SJCRH30 (cell line): ENCODE measurements around the gene SKAP1. TPM values are rescaled to one million over a fixed set of nuclear protein-coding genes. Genes with fewer than 3 reads are reported as not detected.

Experiments
- DNase-seq, 2 experiments: peaks; one replicate each; pipeline ENCODE4 v3.0.0-alpha.2; 2015 to 2020
- H3K27ac ChIP-seq: fragments of 250-450 bp; sonication (Bioruptor Pico); 2 replicates; pipeline ENCODE4 v1.5.1; 2020; ENCODE audit warnings: mild to moderate bottlenecking, moderate library complexity
- H3K27me3 ChIP-seq: fragments of 250-450 bp; sonication (Bioruptor Pico); 2 replicates; pipeline ENCODE4 v1.5.1; 2020; ENCODE audit warnings: mild to moderate bottlenecking, moderate library complexity
- H3K36me3 ChIP-seq: fragments of 250-450 bp; sonication (Bioruptor Pico); 2 replicates; pipeline ENCODE4 v1.5.1; 2020; ENCODE audit warnings: mild to moderate bottlenecking, moderate library complexity
- H3K4me1 ChIP-seq: fragments of 250-450 bp; sonication (Bioruptor Pico); 2 replicates; pipeline ENCODE4 v1.5.1; 2020; ENCODE audit warnings: mild to moderate bottlenecking, moderate library complexity
- H3K4me3 ChIP-seq: fragments of 250-450 bp; sonication (Bioruptor Pico); 2 replicates; pipeline ENCODE4 v1.5.1; 2020; ENCODE audit warnings: mild to moderate bottlenecking, moderate library complexity
- H3K9me3 ChIP-seq: fragments of 250-450 bp; sonication (Bioruptor Pico); replicated peaks from 2 replicates; pipeline ENCODE4 v1.5.1; 2020; ENCODE audit warnings: mild to moderate bottlenecking, moderate library complexity
- total RNA-seq: library from RNA; depleted of rRNA; stranded (reverse); fragments of >200 nt; shearing (Covaris generic); gene quantifications from 2 replicates; pipeline ENCODE4 v1.2.3, GENCODE V29; 2014; rRNA removed

The SKAP1 gene
- not detected in 2 replicates for total RNA-seq

GRCh38 chr17:48429638-48430586 lies at the start of gene SKAP1:
TSS of gene SKAP1 (minus strand) at chr17:48430214.
- Histone ChIP-seq H3K27me3 (peaks cover 36% of the 10 kb centered on the region), H3K4me1 (no peaks in the 10 kb centered on the region), H3K9me3 (no peaks in the 10 kb centered on the region), H3K36me3 (no peaks in the 10 kb centered on the region), H3K27ac (no peak within 1 kb of the TSS), H3K4me3 (no peak within 1 kb of the TSS)
- DNase-seq: no peak

GRCh38 chr17:48479014-48479402 lies 49.0 kb upstream of the SKAP1 start:
- Histone ChIP-seq H3K27me3 (no peaks in the 10 kb centered on the region), H3K36me3 (no peaks in the 10 kb centered on the region), H3K4me3 (no peak overlapping the region), H3K4me1 (peaks cover 19% of the 10 kb centered on the region), H3K27ac (no peak overlapping the region), H3K9me3 (no peaks in the 10 kb centered on the region)
- DNase-seq: no peak

GRCh38 chr17:48478224-48479013 lies 48.4 kb upstream of the SKAP1 start:
- DNase-seq: no peak
- H3K9me3 ChIP-seq: no peaks in the 10 kb centered on the region

GRCh38 chr17:48477221-48477620 lies 47.2 kb upstream of the SKAP1 start:
- Histone ChIP-seq H3K9me3 (no peaks in the 10 kb centered on the region), H3K27ac (no peak overlapping the region), H3K4me1 (peaks cover 21% of the 10 kb centered on the region), H3K4me3 (no peak overlapping the region), H3K27me3 (no peaks in the 10 kb centered on the region), H3K36me3 (no peaks in the 10 kb centered on the region)
- no peak for DNase-seq

More at GRCh38 chr17:48478224-48479013, 48.4 kb upstream of the SKAP1 start:
- Histone ChIP-seq H3K27ac (no peak overlapping the region), H3K27me3 (no peaks in the 10 kb centered on the region), H3K4me3 (no peak overlapping the region), H3K4me1 (peaks cover 20% of the 10 kb centered on the region), H3K36me3 (no peaks in the 10 kb centered on the region)

GRCh38 chr17:48472411-48473281 lies 42.6 kb upstream of the SKAP1 start:
- peak; percentile 65 to 70 for DNase-seq
- Histone ChIP-seq H3K9me3 (no peaks in the 10 kb centered on the region), H3K36me3 (no peaks in the 10 kb centered on the region), H3K4me3 (no peak overlapping the region), H3K27ac (peak overlapping the region; percentile 64), H3K4me1 (peaks cover 34% of the 10 kb centered on the region), H3K27me3 (no peaks in the 10 kb centered on the region)

- no peaks in the 10 kb centered on the region for H3K9me3 ChIP-seq
- DNase-seq: no peak
- H3K4me3 ChIP-seq: no peak overlapping the region
- no peaks in the 10 kb centered on the region for H3K27me3 ChIP-seq
- no peaks in the 10 kb centered on the region for H3K36me3 ChIP-seq
- peak overlapping the region; percentile 64 for H3K27ac ChIP-seq
- H3K4me1 ChIP-seq: peaks cover 34% of the 10 kb centered on the region
These were observed 41.9 kb upstream of the SKAP1 start for GRCh38 chr17:48471817-48472410.

GRCh38 chr17:48470388-48471034 lies 40.5 kb upstream of the SKAP1 start:
- peak; percentile 13 to 35 for DNase-seq

GRCh38 chr17:48469227-48469626 lies 39.2 kb upstream of the SKAP1 start:
- Histone ChIP-seq H3K9me3 (no peaks in the 10 kb centered on the region), H3K27ac (no peak overlapping the region), H3K4me3 (no peak overlapping the region), H3K36me3 (no peaks in the 10 kb centered on the region), H3K4me1 (peaks cover 34% of the 10 kb centered on the region), H3K27me3 (0 out of 2 replicates have a peak, but pooled peaks cover 7% of the 10 kb centered on the region)
- DNase-seq: no peak

More at GRCh38 chr17:48470388-48471034, 40.5 kb upstream of the SKAP1 start:
- peaks cover 34% of the 10 kb centered on the region for H3K4me1 ChIP-seq
- H3K27me3 ChIP-seq: no peaks in the 10 kb centered on the region
- H3K4me3 ChIP-seq: no peak overlapping the region
- H3K36me3 ChIP-seq: no peaks in the 10 kb centered on the region
- H3K27ac ChIP-seq: no peak overlapping the region
- no peaks in the 10 kb centered on the region for H3K9me3 ChIP-seq

- no peaks in the 10 kb centered on the region for H3K9me3 ChIP-seq
- 0 out of 2 replicates have a peak, but pooled peaks cover 7% of the 10 kb centered on the region for H3K27me3 ChIP-seq
These were observed 38.3 kb upstream of the SKAP1 start for GRCh38 chr17:48468299-48468698.

GRCh38 chr17:48465884-48466283 lies 35.9 kb upstream of the SKAP1 start:
- no peak overlapping the region for H3K27ac ChIP-seq
- no peak overlapping the region for H3K4me3 ChIP-seq
- H3K4me1 ChIP-seq: peaks cover 7% of the 10 kb centered on the region
- no peak for DNase-seq
- H3K36me3 ChIP-seq: no peaks in the 10 kb centered on the region
- 0 out of 2 replicates have a peak, but pooled peaks cover 7% of the 10 kb centered on the region for H3K27me3 ChIP-seq
- no peaks in the 10 kb centered on the region for H3K9me3 ChIP-seq

More at GRCh38 chr17:48468299-48468698, 38.3 kb upstream of the SKAP1 start:
- no peak overlapping the region for H3K4me3 ChIP-seq
- peaks cover 28% of the 10 kb centered on the region for H3K4me1 ChIP-seq
- DNase-seq: no peak
- H3K27ac ChIP-seq: no peak overlapping the region
- H3K36me3 ChIP-seq: no peaks in the 10 kb centered on the region

GRCh38 chr17:48463526-48463925 lies 33.5 kb upstream of the SKAP1 start:
- no peak for DNase-seq
- H3K27ac ChIP-seq: no peak overlapping the region
- no peaks in the 10 kb centered on the region for H3K9me3 ChIP-seq
- H3K27me3 ChIP-seq: 0 out of 2 replicates have a peak, but pooled peaks cover 7% of the 10 kb centered on the region
- H3K4me1 ChIP-seq: no peaks in the 10 kb centered on the region
- H3K36me3 ChIP-seq: no peaks in the 10 kb centered on the region
- H3K4me3 ChIP-seq: no peak overlapping the region

- H3K9me3 ChIP-seq: no peaks in the 10 kb centered on the region
- 0 out of 2 replicates have a peak, but pooled peaks cover 7% of the 10 kb centered on the region for H3K27me3 ChIP-seq
- H3K4me1 ChIP-seq: no peaks in the 10 kb centered on the region
- DNase-seq: no peak
- H3K4me3 ChIP-seq: no peak overlapping the region
- no peak overlapping the region for H3K27ac ChIP-seq
- H3K36me3 ChIP-seq: no peaks in the 10 kb centered on the region
These were observed 32.9 kb upstream of the SKAP1 start for GRCh38 chr17:48462946-48463345.

GRCh38 chr17:48460052-48460451 lies 30.0 kb upstream of the SKAP1 start:
- Histone ChIP-seq H3K27ac (no peak overlapping the region), H3K27me3 (0 out of 2 replicates have a peak, but pooled peaks cover 5% of the 10 kb centered on the region), H3K4me3 (no peak overlapping the region), H3K36me3 (no peaks in the 10 kb centered on the region), H3K9me3 (no peaks in the 10 kb centered on the region), H3K4me1 (no peaks in the 10 kb centered on the region)
- no peak for DNase-seq
